Measurements from ENCODE around the gene GRIK4.

DNA sequence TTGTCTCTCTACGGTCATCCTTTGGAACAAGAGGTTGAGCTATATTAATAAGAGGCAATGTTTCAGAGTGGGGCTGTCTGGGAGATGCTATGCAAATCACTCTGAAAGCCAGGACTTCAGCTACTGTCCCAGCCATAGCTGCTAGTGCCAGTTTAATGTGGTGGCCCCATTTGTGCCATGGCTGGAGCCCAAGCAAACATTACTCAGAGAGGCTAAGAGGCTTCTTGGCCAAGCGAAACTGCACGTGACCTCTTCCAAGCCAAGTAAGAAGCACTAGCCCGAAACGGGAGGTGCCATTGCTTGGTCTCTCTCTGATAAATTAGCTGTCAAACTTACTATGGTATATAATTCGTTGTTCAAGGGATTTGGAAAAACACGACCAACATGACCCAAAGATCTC is 462.0 kb downstream of the GRIK4 start:
- TF ChIP-seq, protein P1, sequence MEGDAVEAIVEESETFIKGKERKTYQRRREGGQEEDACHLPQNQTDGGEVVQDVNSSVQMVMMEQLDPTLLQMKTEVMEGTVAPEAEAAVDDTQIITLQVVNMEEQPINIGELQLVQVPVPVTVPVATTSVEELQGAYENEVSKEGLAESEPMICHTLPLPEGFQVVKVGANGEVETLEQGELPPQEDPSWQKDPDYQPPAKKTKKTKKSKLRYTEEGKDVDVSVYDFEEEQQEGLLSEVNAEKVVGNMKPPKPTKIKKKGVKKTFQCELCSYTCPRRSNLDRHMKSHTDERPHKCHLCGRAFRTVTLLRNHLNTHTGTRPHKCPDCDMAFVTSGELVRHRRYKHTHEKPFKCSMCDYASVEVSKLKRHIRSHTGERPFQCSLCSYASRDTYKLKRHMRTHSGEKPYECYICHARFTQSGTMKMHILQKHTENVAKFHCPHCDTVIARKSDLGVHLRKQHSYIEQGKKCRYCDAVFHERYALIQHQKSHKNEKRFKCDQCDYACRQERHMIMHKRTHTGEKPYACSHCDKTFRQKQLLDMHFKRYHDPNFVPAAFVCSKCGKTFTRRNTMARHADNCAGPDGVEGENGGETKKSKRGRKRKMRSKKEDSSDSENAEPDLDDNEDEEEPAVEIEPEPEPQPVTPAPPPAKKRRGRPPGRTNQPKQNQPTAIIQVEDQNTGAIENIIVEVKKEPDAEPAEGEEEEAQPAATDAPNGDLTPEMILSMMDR (IDR thresholded peaks at IDR 0.05; ENCODE audit: insufficient read depth, low read depth, low read length), result no peak
- no peak for TF ChIP-seq EZH2 (IDR thresholded peaks at IDR 0.05; ENCODE audit: insufficient read depth, low read length)
